Inflammatory macrophage (primary cell): Measurements from ENCODE around the gene HIPK2.

Experiments
- DNase-seq, 2 donors: peaks; one replicate each; pipeline ENCODE4 v3.0.0-alpha.2; 2020 to 2022

The HIPK2 gene

GRCh38 chr7:139669106-139670061 is 108.4 kb downstream of the HIPK2 start:
- DNase-seq = no peak

GRCh38 chr7:139667377-139667776 is 110.4 kb downstream of the HIPK2 start:
- DNase-seq = no peak

GRCh38 chr7:139666501-139666900 is 111.3 kb downstream of the HIPK2 start:
- DNase-seq = no peak

- DNase-seq = peak; percentile 27 to 55
Observed at GRCh38 chr7:139664434-139664833, 113.4 kb downstream of the HIPK2 start.

GRCh38 chr7:139663608-139664177 is 114.1 kb downstream of the HIPK2 start:
- DNase-seq = peak in 1 of 2 donors; percentile 42

- no peak for DNase-seq
Observed at GRCh38 chr7:139661903-139662302, 115.9 kb downstream of the HIPK2 start.

GRCh38 chr7:139661043-139661440 is 116.8 kb downstream of the HIPK2 start:
- DNase-seq = no peak

GRCh38 chr7:139660317-139661042 is 117.3 kb downstream of the HIPK2 start:
- no peak for DNase-seq

- DNase-seq = no peak
Observed at GRCh38 chr7:139659922-139660316, 117.9 kb downstream of the HIPK2 start.

GRCh38 chr7:139658908-139659675 is 118.7 kb downstream of the HIPK2 start:
- DNase-seq = no peak

GRCh38 chr7:139658296-139658695 is 119.5 kb downstream of the HIPK2 start:
- no peak for DNase-seq

GRCh38 chr7:139657725-139658124 is 120.1 kb downstream of the HIPK2 start:
- peak in 1 of 2 donors; percentile 30 for DNase-seq

GRCh38 chr7:139656387-139656786 is 121.4 kb downstream of the HIPK2 start:
- no peak for DNase-seq

- DNase-seq = no peak
Observed at GRCh38 chr7:139655305-139655704, 122.5 kb downstream of the HIPK2 start.

- DNase-seq = no peak
Observed at GRCh38 chr7:139654276-139655181, 123.3 kb downstream of the HIPK2 start.

- no peak for DNase-seq
Observed at GRCh38 chr7:139651914-139652313, 125.9 kb downstream of the HIPK2 start.

- DNase-seq = no peak
Observed at GRCh38 chr7:139651308-139651707, 126.5 kb downstream of the HIPK2 start.

GRCh38 chr7:139650429-139651100 is 127.2 kb downstream of the HIPK2 start:
- DNase-seq = no peak

- DNase-seq = peak; percentile 85 to 86
Observed at GRCh38 chr7:139648941-139649425, 128.8 kb downstream of the HIPK2 start.

GRCh38 chr7:139648391-139648861 is 129.4 kb downstream of the HIPK2 start:
- DNase-seq = peak in 1 of 2 donors; percentile 22
